OCI-LY3 (cell line): ENCODE data around the gene MTMR6.

Experiments used
- EZH2phosphoT487 ChIP-seq: fragments of 200-600 bp; shearing (Covaris generic); IDR thresholded peaks from 2 replicates; pipeline ENCODE4 v1.6.1; 2018; ENCODE audit warnings: antibody characterized with exemption, mixed run types, low read depth
- TF ChIP-seq, protein P1 (sequence below): fragments of 200-600, 300-600 bp; sonication (generic); IDR thresholded peaks from 2 replicates; pipeline ENCODE4 v1.5.1; 2014; ENCODE audit warnings: antibody characterized with exemption, low read length, low read depth

- TF ChIP-seq, protein P1, sequence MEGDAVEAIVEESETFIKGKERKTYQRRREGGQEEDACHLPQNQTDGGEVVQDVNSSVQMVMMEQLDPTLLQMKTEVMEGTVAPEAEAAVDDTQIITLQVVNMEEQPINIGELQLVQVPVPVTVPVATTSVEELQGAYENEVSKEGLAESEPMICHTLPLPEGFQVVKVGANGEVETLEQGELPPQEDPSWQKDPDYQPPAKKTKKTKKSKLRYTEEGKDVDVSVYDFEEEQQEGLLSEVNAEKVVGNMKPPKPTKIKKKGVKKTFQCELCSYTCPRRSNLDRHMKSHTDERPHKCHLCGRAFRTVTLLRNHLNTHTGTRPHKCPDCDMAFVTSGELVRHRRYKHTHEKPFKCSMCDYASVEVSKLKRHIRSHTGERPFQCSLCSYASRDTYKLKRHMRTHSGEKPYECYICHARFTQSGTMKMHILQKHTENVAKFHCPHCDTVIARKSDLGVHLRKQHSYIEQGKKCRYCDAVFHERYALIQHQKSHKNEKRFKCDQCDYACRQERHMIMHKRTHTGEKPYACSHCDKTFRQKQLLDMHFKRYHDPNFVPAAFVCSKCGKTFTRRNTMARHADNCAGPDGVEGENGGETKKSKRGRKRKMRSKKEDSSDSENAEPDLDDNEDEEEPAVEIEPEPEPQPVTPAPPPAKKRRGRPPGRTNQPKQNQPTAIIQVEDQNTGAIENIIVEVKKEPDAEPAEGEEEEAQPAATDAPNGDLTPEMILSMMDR = no peak
- no peak for TF ChIP-seq EZH2phosphoT487
These were observed 43.2 kb downstream of the MTMR6 start for GRCh38 chr13:25244123-25244522.
